NCI-H748 (cell line): ENCODE results near the gene MIP.
A peak's percentile ranks its signal among the peaks of the same experiment; 100 is the strongest.
"Not testable (repeated sequence)": the region's sequence is repeated elsewhere in the genome, so short reads cannot be mapped to it uniquely, and the experiment has no call there.

Experiments used
- DNase-seq: peaks from one replicate; lab custom pipeline; 2025; ENCODE audit not compliant: unreplicated experiment; lab: John Stamatoyannopoulos, UW

The MIP gene

DNA sequence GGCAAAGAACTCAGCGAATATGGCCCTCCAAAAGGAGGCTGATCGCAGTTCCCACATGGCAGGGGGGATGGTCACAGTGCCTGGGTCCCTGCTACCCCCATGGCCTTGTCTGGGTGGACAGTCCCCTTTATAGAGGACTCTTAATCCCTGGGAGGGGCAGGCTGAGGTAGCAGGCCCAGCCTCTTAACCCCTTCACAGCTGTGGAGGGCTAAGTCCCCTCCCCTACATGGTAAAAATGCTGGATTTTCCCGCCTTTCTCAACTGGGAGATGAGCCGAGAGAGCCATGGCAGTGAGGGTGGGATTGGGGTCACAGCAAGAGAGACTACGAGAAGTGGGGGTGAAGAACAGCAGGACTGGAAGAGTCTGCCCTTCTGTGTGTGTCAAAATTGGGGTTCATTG lies at the start of gene MIP:
TSS of gene MIP (minus strand) at position 101 of the 400 bp plus-strand sequence. CDS start at position 57, 44 bp downstream.
- no peak for DNase-seq

DNA sequence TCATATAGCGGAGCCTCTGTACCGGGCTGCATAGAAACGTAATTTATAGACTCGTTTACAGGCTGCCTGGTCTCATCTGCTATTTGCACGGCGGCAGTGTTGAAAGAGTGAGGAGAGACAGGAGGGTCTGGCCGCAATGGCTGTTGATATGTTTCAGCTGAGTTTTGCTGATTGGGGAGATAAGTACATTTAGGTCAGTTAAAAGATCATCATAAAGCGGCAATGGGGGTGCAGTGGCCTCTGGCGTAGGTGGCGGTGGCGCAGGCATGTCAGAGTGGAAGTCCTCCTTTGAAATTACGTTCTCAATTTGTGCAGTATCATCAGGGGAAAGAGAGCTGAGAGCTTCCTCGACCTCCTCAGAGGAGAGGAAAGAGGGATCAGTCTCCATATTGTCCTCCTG lies 45.4 kb upstream of the MIP start:
- not testable (repeated sequence) for DNase-seq

DNA sequence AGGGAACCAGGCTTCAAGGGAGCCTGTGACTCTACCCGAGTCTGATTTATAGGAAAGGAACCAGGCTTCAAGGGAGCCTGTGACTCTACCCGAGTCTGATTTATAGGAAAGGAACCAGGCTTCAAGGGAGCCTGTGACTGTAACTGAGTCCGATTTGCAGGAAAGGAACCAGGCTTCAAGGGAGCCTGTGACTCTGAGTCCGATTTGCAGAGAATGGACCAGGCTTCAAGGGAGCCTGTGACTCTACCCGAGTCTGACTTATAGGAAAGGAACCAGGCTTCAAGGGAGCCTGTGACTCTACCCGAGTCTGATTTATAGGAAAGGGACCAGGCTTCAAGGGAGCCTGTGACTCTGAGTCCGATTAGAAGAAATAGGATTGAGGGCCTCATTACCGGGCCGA lies 45.0 kb upstream of the MIP start:
- not testable (repeated sequence) for DNase-seq

DNA sequence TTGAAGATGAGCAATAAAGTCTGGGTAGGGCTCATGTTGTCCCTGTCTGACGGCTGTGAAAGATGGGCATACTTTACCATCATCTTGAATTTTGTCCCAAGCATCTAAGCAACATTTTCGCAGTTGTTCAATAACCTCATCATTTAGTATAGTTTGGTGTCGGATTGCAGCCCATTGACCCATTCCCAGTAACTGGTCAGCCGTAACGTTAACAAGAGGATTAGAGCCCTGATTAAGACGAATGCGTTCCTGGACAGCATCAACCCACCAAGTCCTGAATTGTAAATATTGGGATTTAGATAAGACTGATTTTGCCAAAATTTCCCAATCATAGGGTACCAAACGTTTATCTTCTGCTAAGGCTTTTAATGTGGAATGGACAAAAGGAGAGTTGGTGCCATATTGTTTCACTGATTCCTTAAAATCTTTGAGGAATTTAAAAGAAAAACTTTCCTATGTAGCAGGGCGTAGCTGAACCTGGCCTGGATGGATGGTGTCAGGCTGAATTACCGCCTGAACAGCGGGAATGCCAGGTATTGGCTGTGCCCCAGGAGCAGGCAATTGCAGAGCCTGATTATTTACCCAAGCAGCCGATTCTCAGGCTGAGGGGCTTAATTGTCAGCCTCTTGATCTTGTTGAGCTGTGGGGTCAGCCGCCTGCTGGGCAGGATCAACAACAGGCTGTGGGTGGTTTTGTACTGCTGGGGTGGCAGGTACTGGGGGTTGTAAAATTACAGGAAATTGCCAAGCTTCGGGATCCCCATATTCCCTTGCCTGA lies 43.9 kb upstream of the MIP start:
- DNase-seq = peak; percentile 88

DNA sequence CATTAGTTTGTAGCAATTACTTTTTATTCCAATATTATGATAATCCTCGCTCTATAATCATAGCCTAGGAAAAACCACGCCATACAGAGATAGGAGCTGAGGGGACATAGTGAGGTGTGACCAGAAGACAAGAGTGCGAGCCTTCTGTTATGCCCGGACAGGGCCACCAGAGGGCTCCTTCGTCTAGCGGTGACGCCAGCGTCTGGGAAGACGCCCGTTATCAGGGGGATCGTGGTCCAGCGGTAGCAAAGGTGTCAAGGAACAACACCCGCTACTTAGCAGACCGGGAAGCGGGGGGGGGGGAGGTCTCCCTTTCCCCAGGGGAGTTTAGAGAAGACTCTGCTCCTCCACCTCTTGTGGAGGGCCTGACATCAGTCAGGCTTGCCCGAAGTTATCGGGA lies 42.2 kb upstream of the MIP start:
- peak; percentile 39 for DNase-seq

DNA sequence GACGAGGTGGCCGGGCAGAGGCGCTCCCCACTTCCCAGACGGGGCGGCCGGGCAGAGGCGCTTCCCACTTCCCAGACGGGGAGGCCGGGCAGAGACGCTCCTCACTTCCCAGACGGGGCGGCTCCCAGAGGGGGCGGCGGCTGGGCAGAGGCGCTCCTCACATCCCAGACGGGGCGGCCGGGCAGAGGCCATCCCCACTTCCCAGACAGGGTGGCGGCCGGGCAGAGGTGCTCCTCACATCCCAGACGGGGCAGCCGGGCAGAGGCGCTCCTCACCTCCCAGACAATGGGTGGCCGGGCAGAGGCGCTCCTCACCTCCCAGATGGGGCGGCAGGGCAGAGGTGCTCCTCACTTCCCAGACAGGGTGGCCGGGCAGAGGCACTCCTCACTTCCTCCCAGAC lies 40.0 kb upstream of the MIP start:
- not testable (repeated sequence) for DNase-seq

DNA sequence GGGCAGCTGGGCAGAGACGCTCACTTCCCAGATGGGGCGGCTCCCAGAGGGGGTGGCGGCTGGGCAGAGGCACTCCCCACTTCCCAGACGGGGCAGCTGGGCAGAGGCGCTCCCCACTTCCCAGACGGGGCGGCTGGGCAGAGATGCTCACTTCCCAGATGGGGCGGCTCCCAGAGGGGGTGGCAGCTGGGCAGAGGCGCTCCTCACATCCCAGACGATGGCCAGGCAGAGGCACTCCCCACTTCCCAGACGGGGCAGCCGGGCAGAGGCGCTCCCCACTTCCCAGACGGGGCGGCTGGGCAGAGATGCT lies 39.6 kb upstream of the MIP start:
- DNase-seq = not testable (repeated sequence)

DNA sequence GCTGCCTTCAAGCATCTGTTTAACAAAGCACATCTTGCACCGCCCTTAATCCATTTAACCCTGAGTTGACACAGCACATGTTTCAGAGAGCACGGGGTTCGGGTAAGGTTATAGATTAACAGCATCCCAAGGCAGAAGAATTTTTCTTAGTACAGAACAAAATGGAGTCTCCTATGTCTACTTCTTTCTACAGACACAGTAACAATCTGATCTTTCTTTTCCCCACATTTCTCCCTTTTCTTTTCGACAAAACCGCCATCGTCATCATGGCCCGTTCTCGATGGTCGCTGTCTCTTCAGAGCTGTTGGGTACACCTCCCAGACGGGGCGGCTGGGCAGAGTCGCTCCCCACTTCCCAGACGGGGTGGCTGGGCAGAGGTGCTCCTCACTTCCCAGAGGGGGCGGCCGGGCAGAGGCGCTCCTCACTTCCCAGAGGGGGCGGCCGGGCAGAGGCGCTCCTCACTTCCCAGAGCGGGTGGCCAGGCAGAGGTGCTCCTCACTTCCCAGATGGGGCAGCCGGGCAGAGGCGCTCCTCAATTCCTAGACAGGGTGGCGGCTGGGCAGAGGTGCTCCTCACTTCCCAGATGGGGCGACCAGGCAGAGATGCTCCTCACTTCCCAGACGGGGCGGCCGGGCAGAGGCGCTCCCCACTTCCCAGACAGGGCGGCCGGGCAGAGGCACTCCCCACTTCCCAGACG lies 39.1 kb upstream of the MIP start:
- DNase-seq = not testable (repeated sequence)

DNA sequence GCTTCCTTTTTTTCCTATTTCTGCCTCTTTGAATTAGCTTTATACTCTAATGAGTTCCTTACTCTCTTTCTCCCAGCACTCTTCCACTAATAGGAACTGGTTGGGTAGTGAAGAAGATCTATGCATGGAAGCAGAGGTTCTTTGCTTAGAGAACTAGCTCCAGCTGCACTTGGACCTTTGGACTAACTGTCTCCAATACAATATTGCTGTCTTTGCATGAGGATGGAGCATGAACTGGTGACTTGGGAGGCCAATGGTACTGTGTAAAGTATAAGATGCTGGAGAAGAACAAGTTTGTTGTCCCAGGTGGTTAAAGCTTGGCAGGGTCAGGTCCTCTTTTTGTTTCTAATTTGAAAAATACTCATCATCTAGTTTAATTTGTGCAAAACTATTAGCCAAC lies 35.9 kb upstream of the MIP start:
- DNase-seq = no peak

DNA sequence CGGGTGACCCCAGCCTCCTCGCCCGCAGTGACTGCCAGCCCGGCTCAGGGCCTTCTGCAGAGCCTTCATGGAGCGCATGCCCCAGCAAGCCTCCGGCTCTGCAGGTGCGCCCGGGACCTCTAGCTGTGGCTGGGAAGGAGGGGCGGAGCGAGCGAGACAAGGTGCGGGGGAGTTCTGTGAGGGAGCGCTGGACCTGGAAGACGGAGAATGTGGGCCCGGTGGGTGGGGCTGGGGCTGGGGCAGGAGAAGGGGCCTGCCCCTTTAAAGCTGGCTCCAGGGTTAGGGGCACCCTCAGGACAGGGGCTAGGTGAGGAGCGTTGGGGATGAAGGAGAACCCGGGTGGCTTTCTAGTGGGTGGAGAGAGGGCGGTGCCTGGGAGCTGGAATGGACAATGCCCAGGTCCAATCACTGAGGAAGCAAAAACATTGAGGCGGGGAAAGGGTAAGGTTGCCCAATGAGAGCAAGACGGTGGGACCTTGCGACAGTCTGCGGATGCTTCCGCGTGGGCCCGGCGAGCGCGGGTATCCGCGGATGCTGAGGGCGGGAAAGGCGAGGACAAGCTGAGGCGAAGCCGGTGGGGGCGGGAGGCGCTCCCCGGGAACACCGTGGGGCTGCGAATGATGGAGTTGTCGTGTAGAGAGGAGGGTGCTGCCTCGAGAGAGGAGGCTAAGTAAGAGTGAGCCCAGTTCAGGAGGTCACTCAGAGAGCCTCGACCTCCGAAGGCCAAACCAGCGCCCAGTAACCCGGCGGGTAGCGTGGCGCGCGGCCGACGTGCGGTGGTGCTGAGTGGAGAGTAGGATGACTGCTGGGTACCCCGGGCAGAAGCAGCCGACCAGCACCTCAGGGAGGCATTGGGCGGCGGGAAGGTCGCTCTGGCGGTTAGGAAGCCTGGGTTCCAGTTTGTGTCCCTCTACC lies 33.8 kb upstream of the MIP start, which contains the start of gene GLS2:
TSS of gene GLS2 (minus strand) at position 121 of the 915 bp plus-strand sequence. CDS start at position 78, 43 bp downstream.
- DNase-seq = peak; percentile 88

DNA sequence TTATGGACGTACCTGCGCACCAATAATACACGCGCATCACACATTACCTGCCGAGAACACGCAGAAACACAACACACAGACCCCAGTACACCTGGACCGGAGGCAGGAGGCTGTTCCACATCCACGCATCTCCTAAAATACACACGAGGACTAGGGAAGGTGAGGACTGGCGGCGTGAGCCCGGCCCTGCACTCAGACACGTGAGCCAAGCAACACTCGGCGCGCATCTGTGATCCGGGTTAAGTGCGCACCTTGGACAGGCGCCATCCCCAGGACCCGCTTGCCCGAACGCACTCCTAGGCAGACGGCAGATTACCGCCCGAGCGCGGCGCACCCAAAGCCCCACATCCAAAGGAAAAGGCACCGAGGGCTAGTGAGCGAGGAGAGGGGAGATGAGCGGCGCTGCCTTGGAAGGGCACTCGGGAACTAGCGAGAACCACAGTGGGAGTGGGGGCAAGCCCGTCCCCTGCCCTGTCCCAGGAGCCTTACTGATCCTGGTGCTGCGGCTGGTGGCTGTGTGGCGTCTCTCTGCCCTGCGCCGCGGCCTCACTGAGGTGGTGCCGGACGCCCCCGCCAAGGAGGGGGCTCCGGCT lies 33.1 kb upstream of the MIP start:
- peak; percentile 73 for DNase-seq

DNA sequence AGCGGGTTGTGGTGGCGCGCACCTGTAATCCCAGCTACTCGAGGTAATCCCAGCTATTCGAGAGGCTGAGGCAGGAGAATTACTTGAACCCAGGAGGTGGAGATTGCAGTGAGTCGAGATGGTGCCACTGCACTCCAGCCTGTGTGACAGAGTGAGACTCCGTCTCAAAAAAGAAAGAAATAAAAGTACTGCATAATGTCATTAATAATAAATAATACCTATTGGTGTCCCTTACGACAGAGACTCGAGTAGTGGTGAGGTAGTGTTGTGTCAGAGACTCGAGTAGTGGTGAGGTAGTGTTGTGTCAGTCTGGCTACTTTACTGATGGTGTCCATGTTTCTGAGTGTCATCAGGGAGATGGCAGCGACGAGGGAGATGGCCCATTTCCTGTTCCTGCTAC lies 32.2 kb upstream of the MIP start:
- DNase-seq = peak; percentile 25

DNA sequence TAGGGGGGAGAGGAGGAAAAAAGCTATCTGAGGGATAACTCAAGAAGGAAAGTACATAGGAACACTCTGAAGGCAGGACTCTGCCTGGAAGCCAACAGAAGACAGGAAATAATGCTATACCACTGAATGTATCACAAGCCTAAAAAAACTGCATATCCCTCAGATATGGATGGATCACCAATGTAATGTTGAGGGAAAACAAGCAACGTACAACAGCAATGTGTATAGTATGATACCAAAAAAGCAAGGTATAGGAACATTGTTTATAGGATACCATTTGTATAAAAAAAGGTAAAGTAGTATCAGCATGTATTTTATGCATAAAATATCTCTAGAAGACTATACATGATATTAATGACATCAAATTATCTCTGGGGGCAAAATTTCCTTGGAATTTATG lies 30.1 kb upstream of the MIP start:
- DNase-seq = no peak

DNA sequence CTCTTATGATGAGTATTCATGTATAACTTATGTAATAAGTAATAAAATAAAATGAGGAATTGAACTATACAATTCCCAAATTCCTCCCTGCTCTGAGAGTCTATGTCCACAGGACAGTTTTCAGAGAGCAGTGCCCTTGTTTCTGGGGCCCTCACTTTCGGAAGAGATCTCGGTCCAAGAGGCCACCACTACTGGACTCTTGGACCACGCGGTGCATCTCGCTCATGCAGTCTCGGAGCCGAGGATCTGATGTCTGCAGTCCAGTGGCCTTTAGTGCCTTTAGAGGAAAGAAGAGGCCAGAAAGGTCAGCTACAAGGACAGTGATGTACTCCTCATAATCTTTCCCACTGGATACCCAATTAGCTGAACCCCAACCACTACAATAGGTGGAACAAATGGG lies 25.2 kb upstream of the MIP start:
- no peak for DNase-seq

DNA sequence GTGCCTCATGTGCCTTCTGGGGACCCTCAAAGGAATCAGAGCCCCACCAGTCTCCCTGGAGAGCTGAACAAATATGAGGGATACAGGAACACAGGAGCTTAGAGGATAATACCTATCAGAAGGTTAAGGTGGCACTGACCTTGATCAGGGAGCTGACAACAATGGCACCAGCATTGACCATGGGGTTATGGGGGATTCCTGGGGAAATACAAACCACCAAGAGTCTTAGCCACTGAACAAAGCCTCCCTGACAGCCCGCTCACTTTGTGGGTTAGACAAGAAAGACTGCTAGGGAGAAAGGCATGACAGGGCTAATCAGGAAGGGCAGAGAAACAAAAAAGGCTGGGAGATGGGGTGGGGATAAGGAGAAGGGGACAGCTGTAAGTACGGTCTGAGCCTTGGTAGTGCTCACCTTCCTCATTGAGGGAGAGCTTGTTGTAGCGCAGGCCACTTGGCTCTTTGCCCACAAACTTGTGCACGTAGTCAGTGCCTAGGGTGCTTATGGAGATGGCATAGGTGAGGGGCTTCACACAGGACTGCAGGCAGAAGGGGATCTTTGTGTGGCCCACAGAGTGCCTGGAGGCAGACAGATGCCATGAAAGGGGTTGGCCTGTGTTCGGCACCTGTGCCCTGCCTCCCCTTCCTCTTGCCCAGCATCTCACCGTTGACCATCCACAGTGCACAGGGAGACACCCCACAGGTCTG lies 23.2 kb upstream of the MIP start:
- no peak for DNase-seq

DNA sequence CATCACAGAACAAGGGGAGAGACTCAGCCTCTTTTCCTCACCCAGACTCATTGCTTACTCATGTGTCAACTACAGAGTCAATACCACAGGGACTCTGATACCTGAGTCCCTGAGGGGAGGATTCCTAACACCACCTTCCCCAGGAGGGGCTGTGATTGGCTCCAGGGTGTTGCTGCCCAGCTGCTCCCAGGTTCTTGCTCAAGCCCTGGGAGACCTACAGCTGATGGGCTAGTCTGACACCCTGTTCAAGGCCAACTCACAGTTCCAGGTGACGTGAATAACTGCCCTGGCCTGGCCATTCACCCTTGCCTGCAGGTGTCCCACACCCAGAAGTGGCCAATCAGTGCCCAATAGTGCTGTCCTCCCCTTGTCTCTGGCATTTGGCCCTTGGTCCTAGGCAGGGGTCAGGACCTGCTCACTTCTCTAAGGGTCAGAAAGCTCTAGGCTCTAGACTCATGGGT lies 22.5 kb upstream of the MIP start:
- no peak for DNase-seq

DNA sequence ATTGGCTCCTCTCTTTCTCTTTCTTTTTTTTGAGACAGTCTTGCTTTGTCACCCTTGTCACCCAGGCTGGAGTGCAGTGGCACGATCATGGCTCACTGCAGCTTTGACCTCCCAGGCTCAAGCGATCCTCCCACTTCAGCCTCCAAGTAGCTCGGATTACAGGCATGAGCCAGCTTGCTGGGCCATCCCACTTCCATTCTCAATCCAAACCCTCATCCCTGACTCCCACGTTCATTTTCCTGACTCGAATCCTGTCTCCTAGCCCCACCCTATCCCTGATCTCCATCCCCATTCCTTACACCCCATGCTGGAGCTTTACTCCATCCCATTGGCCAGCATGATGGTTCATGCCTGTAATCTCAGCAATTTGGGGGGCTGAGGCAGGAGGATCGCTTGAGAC lies 21.7 kb upstream of the MIP start:
- no peak for DNase-seq

DNA sequence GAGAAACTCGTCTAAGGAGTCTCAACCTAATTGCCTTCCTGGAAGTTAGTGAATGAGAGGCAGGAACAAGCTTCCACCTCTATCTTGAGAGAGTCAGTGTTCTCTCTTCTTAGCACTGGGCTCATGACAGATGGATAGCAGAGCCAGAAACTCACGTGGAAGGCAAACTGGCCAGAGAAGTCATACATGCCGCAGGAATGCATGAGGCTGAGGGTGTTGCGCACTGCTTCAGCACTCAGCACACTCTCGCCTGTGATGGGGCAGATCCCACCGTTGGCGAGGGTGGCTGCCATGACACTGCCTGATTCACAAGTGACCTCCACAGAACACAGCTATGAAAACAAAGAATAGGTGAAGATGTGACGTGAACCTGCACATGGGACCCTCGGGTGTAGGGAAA lies 19.9 kb upstream of the MIP start:
- DNase-seq = no peak

DNA sequence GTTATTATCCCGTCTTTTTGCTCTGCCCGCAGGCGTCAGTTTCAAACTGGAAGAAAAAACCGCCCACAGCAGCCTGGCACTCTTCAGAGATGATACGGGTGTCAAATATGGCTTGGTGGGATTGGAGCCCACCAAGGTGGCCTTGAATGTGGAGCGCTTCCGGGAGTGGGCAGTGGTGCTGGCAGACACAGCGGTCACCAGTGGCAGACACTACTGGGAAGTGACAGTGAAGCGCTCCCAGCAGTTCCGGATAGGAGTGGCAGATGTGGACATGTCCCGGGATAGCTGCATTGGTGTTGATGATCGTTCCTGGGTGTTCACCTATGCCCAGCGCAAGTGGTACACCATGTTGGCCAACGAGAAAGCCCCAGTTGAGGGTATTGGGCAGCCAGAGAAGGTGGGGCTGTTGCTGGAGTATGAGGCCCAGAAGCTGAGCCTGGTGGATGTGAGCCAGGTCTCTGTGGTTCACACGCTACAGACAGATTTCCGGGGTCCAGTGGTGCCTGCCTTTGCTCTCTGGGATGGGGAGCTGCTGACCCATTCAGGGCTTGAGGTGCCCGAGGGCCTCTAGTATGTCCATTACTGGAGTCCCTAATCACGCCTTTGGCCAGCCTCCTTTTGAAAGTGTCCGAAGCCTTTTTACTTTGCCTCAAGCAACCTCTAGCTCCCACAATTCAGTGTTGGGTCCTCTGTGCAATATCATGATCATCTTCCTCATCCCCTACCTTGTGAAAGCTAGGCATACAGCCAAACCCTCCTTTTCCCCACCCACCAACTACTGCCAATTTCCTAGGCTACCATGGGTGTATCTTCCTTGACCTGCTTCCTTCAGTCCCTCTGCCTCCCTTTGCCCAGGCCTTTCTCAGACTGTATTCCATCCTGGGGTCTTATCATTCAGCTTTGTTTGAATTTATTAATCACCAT lies 14.8 kb upstream of the MIP start:
- DNase-seq = peak; percentile 54
